NCI-H1092 treated with DMSO at 0.1 percent for 48 hours (cell line): ENCODE data around the gene FTH1.
"Not testable (repeated sequence)": the region's sequence is repeated elsewhere in the genome, so short reads cannot be mapped to it uniquely, and the experiment has no call there.

ENCODE experiments used
- DNase-seq: peaks from one replicate; lab custom pipeline; 2025; lab: John Stamatoyannopoulos, UW

FTH1 gene

DNA sequence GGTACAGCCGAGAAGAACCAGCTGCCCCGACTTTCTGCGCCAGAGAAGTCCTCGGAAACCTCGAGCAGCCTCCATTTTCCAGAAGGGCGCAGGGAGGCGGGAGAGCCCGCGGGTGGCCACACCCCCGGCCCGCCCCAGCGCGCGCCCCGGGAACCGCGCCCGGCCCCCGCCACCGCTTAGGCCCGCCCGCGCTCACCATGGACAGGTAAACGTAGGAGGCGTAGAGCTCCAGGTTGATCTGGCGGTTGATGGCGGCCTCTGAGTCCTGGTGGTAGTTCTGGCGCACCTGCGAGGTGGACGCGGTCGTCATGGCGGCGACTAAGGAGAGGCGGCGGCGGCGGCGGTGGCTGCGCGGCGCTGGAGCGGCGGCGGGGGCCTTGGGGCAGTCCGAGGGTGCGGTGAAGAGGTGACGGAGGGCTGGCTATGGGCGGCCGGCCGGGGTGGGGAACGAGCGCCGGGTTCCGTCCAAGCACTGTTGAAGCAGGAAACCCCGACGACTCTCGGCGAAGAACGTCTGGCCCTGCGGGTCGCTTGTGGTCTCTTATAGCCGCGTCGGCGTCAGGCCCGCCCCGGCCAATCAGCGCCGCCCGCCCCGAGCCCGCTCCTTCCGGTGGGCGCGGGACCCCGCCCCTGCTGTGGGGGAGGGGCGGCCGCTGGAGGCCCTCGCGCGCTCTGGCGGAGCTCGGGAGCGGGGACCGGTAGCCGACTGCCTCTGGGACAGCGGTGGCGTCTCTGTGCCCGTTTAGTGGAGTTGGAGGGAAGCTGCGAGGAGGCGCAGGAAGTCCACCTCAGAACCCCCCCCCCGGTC is at the start of gene FTH1:
Gene FTH1, minus strand, starts transcription at position 519 of the 808 bp plus-strand sequence. Its CDS starts 209 bp downstream, at position 310.
- DNase-seq = peak; percentile 93

DNA sequence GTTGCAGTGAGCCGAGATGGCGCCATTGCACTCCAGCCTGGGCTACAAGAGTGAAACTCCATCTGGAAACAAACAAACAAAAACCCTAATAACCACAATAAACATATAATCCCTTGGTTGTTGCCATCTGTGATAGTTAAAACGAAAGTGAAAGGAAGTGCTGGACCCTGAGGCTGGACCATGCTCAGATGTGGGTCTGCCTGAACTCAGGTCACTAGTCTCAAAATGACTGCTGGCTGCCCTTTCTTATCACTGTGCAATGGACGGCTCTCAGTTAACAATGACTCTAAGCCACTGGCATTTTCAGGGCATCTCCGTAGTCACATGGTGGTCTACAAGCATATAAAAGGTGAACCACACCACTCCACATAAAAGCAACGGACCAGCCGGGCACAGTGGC is 48.2 kb upstream of the FTH1 start:
- no peak for DNase-seq

- no peak for DNase-seq
Measured at GRCh38 chr11:62013537-62014476, 46.4 kb upstream of the FTH1 start.

DNA sequence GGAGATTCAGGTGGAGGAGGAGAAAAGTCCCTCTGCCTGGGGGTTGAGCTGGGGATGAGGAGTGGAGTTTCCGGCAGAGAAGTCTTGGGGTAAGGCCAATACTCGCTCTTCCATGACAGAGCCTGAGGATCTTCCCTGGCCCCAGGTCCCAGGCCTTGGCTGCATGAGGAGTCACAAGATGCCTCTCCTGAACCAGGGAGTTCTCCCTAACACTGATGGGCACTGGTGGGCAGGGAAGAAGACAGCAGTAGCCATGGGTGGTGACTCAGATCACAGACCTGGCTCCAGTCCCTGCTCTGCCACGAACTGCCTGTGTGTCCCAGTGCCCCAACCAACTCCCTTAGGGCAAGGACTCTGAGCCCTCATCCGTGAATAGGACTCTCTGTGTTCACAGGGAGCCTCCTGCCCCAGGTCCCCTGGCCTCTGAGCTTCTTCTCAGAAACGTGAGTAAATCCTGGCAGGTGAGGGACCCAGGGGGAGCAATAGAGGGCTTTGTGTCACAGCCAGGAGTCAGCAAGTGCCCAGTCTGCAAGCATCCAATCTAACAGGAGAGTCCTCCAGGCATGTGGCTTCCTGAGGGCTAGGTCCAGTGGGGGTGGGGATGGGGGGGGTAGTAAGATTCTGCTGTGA is 45.5 kb upstream of the FTH1 start:
- no peak for DNase-seq

DNA sequence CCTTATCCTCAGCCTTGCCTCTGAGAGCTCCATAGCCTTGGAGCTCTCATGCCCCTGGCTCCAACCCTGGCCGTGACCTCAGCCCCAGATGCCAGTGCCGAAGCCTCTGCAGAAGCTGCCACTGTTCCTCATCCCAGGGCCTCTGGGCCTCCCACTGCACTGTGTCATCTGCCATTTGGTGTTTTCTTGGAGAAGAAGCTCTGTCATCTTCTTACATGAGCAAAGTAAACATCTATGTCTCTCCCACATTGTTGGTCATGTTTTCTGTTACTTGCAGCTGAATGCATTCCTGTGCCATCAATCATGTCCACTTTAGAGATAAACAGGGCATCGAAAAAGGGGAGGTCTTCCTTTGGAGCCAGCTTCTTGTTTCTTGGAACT is 45.0 kb upstream of the FTH1 start:
- no peak for DNase-seq

DNA sequence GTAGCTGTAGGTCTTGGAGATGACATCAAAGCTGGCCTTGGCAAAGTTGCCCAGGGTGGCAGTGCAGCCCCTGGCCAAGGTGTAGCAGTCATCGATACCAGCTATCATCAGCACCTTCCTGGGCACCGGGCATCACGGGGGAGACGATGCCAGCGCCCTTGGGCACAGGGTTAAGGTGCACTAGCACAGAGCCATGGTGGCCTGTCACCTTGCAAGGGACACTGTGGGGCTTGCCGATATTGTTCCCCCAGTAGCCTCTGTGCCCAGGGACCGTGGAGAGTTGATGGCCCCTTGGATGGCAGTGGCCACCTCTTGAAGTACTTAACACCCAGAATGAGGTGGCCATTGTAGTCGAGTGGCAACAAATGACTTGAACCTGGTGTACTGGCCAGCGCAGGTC is 44.4 kb upstream of the FTH1 start:
- no peak for DNase-seq

DNA sequence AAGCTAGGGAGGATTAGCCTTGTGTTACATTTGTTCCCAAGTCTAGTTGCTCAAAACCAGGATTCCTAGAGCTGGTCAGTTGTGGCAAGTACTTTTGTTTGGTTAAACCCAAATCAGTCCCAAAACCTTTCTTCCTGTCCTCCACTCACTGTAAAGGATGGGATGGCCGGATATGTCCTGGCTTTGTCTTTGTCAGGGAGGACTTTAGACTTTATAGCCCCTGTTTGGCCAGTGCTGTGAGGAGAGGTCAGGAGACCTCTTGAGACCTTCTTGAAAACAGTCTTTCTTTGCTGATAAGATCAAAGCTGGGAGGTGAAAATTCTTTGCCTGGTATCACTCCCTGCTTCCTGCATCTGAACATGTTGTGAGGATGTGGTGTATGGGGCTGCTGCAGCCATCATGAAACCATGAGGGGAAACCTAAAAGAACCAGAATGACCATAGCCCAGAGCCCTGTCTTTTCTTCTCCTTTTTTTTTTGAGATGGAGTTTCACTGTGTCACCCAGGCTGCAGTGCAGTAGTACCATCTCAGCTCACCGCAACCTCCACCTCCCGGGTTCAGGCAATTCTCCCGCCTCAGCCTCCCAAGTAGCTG is 43.6 kb upstream of the FTH1 start:
- DNase-seq = no peak

DNA sequence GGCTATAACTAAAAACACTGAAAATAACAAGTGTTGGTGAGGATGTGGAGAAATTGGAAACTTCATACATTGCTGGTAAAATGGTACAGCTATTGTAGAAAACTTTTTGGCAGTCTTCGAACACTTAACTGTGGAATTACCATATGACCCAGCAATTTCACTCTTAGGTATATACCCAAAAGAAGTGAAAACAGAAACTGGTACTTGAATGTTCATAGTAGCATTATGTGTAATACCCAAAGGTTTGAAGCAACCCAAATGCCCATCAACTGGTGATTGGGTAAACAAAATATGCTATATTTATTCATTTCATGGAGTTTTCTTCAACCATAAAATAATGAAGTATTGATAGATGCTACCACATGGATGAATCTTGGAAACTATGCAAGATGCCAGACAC is 40.8 kb upstream of the FTH1 start:
- no peak for DNase-seq

- no peak for DNase-seq
Measured at GRCh38 chr11:62004473-62004872, 37.0 kb upstream of the FTH1 start.

- DNase-seq = not testable (repeated sequence)
Measured at GRCh38 chr11:62002283-62002682, 34.8 kb upstream of the FTH1 start.

- peak; percentile 65 for DNase-seq
Measured at GRCh38 chr11:62001450-62002191, 34.2 kb upstream of the FTH1 start.

GRCh38 chr11:62000539-62001446 is 33.4 kb upstream of the FTH1 start:
- no peak for DNase-seq

GRCh38 chr11:61999141-61999975 is 31.9 kb upstream of the FTH1 start:
- no peak for DNase-seq

- DNase-seq = no peak
Measured at GRCh38 chr11:61996933-61997332, 29.5 kb upstream of the FTH1 start.

DNA sequence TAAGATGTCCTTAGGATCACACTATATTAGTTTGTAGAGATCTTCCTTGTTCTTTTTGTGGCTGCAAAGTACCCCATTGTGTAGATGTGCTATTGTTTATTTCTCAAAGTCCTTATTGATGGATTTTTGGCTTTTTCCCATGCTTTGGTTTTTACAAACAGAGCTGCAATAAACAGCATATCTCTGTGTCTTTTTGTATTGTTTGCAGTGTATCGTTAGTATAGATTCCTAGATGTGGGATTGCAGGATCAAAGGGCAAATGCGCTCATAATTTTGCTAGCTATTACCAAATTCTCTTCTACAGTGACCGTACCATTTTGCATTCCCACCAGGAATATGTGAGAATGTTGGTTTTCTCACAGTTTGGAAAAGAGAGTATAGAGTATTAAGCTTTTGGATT is 27.5 kb upstream of the FTH1 start:
- DNase-seq = no peak

- no peak for DNase-seq
Measured at GRCh38 chr11:61985869-61986268, 18.4 kb upstream of the FTH1 start.

- no peak for DNase-seq
Measured at GRCh38 chr11:61983419-61983818, 16.0 kb upstream of the FTH1 start.

DNA sequence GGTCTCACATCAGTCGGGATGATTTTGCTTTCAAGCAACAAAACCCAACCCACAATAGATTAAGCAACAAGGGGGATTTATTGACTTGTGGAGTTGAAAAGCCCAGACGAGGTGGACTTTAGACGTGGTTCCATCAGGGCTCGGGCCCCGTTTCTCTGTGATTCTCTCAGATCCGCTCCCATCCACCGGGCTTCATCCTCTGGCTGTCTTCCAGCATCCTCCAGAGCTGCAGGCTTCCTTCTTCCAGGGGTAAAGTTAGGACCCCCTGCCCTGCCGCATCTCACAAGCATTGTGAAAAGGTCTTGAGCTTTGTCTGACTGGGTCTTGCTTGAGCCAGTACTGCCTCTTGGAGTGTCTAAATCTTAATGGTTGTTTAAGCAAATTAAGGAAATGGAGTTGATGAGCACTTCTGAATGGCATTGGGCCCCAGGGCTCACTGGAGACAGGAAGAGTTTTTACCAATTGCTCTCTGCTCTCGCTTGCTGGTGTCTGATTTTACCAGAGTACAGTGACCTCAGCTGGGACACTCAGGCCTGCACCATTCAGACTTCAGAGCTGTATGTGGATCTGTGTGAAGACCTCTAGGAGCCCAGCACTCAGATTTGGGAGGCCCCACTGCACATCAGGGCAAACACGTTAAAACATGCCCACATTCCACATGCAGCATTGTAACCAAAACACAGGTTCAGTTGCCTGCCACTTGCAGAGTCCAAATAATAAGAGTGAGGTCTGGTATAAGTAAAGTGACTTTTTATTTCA is 13.5 kb upstream of the FTH1 start:
- DNase-seq = no peak
